ENCODE data around the gene OBI1.

OBI1 gene

DNA sequence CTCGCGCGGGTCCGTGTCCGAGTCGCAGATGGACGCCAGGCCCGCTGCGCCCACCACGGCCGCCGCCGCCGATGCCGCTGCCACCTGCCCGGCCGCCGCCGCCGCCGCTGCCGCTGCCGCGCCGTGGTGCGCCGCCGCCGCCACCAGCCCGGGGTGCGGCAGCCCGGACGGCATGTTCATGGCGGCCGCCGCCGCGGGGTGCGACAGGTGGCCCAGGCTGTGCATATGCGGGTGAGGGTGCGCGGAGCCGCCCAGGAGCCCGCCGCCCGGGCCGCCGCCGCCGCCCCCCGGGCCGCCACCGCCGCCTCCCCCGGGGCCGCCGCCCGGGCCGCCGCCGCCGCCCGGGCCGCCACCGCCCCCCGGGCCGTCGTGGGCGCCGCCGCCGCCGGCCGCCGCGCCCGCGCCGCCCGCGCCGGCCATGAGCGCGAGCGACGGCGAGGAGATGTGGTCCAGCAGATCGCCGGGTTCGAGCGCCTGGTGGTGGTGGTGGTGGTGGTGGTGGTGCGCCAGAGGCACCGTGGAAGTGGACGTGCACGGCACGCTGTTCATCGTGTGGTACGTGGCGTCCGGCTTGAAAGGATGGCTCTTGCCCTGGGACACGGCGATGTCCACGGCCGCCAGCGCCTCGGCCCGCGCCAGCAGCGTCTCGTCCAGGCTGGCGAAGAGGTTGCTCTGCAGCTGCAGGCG is 56.9 kb downstream of the OBI1 start:
- DNase-seq = no peak

DNA sequence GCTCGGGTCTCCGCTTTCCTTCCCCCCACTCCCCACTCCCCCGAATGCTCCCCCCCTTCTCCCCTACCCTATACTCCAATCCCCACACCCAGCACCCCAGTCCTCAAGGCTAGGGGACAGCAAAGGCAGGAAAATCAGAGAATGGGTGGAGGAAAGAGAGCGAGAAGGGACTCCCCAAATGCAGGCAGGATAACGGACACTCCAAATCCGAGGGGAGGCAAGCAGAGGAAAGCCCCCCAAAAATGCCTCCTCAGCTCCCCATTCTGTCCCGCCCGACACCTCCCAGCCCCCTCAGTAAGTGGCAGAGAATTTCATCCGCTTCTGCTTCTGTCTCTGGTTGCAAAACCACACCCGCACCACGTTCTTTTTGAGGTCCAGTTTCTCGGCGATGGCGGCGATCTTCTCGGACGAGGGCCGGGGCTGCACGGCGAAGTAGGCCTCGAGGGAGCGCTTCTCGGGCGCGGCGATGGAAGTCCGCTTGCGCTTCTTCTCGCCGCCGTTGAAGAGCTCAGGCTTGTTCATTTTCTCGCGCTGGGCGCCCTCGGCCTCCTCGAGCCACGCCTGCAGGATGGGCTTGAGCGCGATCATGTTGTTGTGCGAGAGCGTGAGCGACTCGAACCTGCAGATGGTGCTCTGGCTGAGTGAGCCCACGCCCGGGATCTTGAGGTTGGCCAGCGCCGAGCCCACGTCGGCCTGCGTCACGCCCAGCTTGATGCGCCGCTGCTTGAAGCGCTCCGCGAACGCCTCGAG is 57.7 kb downstream of the OBI1 start:
- no peak for DNase-seq

DNA sequence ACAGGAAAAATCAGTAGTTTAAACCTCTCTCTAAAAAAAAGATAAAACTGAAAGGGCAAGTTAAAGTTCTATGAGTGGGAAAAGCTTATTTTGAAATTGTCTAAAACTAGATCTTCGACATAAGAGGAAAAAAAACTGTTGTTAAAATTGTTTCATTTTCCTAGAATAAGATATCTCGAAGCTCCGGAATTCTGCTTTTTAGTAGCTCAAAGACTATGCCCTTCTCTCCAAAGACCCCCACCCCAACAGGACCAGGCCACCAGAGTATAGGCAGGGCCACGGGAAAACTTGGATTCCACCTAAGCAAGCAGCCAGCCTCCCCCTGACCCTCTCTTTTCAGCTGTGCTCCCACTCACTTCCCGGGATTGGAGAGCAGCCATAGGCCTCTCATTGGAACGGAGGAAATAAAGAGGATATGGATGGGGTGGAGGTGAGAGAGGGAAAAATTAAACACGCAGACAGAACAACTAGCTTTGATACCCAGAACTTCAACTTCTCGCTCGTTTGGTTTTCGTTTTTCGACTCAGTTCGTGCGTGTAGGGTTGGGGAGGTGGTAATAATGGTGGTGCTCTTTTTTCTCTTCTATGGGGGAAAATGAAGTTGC is 58.6 kb downstream of the OBI1 start:
- DNase-seq = no peak

DNA sequence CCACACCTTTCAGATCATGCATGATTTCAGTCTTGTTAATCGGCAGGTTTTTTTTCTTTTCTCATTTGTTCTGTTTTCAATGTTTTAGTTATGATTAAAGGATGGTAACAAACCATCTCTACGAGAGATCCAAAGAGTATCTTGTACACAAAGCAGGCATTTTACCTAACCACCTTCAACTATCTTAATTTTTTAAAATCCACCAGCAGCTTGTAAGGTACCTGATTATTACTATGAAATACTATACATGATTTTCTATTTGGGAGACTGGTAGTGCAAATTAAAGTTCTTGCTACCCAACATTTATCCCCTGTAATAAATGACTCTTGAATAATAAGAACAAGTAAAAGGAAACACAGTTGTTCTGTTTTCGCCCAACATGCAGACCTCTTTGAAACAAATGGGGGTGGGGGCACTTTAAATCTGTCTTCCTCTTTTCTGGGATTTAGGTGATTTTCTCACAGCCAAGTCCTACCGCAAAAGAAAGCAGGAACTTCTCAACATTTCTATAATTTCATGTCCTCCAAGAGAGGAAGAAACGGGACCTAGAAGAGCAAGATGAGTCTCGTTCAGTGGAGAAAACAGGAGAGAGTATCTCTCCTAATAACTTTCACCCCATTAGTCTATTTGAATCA is 59.2 kb downstream of the OBI1 start:
- DNase-seq = no peak

DNA sequence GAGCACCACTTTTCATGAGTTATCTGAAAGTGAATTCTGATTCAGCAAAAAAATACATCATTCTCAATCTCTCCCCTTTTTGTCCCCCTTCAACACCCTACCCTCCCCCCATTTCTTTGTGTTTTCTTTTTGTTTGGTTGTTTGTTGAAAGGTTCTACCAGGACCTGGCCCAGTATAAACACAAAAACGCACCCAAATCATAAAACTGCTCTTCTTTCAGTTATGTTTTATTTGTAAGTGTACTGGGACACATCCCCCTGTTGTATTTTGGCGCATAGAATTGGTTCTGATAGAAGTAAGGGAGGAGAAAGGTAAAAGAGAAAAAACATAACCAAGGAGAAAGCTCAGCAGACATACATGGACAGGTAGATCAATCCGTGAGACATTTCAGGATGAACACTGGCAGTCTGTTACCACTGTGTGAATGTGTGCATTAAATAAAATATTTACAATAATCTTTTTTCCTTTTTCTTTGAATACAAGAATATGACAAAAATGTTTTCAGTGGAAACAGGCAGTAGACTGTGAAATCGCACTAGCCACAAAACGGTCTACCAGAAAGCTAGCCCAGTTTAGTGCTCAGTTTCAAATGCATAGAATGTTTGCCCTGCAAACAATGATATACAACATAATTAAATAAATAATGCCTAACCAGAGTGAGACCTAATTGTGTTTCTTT is 59.9 kb downstream of the OBI1 start:
- DNase-seq = no peak

DNA sequence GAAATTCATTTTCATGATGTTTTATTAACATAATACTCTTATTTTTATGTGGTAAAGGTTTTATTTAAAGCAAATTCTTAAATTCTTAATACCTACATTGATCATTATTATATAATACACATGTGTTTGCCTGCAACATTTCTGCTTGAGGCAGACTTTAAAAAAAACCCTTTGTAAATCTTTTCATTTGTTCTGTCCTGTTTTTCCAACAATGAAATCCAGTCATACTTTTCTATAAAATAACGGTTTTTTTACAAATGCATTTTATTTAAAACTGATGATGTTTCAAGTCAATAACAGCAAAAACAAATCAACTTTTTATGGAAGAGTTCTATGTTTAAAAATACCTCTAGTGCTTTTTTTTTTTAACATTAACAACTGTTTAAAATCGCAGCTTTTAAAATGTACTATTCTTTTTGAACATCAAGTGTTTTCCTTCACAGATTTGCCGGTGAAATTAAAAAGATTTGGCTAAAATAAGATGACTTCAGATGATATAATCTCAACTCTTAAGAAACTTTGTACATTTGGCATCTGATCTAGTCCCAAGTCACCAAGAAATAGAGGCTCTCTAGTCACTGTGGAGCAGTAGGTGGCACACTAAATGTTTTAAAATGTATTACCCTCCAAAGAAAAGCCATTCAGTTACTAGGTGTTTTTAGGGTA is 60.7 kb downstream of the OBI1 start:
- no peak for DNase-seq

DNA sequence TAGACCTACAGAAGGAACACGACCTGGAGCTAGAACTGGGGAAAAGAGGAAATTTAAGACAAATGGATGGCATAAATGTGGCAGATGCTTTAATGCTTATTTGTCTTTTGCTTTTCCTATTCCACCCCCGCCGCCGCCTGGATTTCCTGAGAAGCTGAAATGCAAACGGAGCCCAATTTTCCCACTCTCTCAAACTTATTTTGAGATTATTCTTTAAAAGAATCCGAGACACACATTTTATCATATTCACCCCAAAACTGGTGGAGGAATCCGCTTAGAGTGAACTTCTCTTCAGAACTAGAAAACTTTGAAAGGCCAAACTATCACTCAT is 61.4 kb downstream of the OBI1 start:
- no peak for DNase-seq

DNA sequence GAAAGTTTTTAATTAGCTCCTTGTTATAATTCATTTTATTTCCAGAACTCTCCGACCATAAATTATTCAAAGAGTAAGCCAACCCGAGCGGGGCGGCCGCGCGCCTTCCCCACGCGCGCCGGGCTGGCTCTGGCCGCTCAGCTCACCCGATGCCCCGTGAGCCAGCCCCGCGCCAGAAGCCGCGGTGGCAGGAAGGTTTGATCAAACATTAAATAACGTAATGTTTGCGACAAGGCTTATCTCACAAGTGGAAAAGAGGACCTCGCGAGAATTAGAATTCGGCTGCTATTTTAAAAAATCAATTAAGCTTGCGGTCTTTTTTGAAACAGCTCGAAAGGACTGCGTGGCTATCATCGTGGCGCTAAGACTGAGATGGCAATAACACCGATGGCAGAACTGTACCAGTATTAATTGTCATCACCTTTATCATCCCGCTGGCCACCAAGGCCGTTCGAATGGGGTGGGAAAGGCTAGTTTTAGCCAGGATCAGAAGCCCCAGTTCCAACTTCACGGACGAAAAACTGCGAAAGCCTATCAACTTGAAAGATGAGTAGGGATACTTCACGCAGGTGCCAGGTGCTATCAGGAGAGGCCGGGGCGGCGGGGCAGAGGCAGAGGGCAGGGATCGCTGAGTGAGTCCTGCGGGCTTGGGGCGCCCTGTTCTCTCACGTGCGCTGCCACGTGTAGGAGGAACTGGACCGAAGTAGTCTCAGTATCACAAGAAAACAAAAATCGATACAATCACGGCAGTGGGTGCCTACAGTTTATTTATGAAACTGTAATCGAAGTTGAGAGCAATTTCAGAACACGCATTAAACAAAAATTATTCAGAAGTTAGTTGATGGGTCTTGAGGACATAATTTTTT is 62.0 kb downstream of the OBI1 start:
- no peak for DNase-seq

DNA sequence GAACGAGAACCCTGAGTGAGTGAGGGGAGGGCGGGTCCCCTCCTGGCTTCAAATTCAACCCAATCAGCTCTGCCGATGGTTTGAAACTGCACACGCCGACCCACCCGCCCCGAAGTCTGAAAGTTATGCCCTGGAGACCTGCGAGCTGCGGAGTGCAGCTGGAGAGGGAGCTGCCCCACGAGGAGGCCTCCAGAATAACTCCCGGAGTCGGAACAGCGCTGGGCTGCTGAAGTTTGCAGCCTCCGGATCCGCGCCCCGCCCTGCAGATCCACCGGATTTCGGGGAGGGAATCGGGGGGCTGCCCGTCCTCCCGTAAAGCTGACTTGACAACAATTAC is 62.6 kb downstream of the OBI1 start:
- no peak for DNase-seq

DNA sequence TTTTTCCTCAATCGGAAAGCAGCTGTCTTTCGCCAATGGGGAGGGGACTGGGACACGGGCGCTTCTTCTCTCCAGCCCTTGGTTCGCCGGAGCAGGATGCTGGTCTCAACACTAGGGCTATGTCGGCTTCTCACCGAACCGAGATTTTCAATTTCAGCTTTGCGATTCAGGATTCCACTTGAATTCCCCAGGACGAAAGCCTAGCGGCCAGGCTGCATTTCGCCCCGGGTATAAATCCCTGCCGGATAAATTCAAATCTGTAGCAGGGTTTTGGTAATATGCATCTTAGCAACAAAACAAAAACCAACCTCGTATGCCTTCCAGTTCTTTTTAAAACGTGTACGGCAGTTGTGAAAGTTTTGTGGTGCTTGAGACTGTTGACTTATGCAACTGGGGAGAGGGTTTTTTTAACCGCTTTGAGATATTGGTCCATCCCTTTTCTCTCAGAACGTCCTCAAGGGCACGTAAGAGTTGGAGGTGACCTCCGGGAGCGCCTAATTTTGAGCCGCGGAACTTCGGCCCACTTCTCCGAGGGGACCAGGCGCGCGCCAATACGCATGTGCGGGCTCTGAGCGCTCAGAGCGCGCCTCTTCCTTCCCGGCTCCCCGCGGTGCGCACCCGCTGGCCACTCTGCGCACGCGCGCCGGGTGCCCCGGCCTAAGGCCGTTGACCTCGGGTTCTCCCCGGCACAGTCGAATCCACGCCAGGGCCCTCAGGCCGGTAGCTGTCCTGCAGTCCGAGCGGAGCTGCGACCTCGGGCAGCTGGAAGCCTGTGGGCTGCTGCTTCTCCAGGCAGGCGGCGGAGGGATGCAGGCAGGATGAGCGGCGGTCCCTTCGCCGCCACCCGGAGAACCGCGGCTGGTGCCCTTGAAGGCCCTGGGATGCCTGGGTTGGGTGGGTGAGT is 63.2 kb downstream of the OBI1 start:
- DNase-seq = no peak

DNA sequence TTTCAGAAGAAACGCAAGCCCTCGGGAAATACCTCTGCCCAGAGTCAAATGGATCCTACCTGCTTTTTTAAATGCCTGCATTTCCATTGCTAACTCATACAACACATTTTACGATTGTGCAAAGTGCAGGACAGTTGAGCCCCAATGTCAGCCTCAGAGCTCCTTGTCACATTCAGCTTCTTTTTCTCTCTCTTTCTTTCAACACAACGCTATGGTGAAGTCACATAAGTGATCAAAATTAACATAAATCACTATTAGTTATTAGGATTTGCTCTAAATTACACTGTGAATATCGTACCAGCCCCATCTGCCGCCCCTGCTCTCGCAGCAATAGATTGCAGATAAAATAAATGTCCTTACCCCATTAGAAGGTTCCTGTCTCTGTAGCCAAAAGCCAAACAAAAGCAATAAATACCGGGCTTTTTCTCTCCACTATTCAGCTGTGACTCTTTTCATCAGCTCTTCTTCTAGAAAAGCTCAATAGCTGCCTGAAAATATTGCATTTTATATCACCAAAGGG is 64.4 kb downstream of the OBI1 start:
- DNase-seq = no peak

DNA sequence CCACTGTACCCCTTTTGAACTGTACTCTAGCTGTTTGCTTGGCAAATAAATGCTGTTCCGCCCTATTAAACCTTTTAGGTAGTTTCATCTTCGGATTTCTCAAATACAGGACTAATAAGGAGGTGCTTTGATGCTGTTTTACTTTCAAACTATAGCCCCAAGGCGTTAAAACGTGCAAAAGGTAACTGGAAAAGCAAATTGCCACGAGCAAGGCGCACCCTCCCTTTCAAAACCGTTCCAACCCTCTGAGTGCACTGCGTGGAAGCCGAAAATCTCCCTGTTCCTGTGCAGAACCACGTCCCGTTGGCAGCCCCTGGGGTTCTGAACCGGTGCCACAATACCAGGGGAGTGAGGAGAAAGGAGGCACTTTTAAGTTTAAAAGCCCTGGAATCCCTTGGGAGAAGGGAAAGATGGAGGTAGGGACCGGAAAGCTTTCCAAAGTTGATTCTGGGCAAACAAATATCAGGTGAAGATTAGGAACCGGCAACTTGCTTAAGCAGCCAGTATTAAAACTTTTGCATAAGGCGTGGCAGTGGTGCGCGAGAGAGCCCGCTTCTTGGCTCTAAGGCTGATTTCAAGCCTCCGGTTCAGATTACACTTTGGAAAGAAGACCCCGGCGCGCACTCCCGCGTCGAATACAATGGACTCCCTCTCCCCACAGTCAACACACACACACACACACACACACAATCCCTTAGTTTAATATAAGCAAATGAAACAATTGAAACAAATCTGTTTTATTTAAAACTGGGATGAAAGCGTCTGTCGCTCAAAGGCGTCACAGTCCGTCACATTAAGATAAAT is 65.1 kb downstream of the OBI1 start:
- DNase-seq = no peak

DNA sequence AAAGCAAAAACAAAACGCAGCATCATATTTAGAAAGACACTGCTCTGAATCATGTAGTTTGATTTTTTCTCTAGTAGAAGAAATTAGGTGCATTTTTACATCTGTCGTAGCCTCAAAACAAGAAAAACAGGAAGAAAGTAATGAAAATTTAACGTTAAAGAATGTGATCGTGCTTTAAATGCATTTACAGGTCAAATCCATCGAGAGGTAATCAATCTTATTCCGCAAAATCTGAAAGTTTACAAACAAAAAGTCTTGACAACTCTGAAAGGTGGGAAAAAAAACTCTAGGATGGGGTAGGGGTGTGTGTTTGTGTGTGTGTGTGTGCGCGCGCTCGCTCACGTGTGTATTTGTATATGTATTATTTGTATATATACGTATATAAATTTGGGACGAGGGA is 65.8 kb downstream of the OBI1 start:
- DNase-seq = no peak

DNA sequence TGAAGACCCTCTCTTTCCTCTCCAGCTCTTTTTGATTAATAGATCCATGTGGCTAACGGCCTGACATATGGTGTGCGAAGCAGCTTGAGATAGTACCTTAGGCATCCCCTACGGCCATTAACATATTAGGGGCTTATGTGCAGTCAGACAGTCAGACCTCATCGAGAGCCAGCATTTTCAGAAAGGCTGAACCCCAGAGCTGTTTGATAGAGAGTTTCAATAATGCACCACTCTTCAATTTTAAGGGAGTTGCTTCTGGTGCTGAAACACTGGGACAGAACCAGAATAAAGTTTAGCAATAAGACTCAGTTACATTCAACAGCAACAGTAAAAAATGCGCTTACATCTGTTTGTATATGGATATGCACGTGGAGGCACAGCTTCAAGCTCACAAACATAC is 66.4 kb downstream of the OBI1 start:
- DNase-seq = no peak

DNA sequence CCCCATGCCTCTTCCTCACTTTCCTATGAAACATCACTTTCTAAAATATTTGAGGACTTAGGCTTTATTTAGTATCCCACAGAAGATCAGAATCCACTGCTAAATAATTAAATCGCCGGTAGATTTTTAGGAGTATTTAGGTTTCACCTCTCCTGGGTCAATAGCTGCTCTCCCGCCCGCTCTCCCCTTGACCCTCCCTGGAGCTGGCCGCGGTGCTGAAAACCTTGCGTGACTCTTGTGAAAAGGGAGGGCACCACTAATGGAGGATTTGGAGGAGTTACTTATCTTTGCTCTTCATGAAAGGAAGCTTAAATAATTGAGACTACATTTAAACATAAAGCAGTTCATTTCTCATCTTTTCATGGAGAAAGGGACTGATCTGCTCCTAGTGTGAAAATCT is 69.7 kb downstream of the OBI1 start:
- DNase-seq = no peak

DNA sequence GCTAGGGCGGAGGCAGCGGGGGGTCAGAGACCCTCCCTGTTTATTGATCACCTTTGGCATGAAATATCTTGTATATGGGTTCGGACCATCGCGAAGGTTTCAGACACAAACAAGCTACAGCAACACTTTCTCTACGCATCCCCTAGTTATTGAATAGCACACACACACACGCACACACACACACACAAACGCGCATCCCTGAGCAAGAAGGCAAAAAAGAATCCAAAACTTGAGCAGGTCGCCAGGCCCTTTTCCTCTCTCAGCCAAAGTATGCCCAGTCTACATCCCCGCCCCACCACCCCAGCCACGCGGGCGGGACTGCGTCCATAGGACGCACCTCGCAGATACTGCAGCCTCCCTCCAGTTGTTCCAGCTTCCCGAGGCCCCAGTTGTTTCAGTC is 71.6 kb downstream of the OBI1 start:
- no peak for DNase-seq

DNA sequence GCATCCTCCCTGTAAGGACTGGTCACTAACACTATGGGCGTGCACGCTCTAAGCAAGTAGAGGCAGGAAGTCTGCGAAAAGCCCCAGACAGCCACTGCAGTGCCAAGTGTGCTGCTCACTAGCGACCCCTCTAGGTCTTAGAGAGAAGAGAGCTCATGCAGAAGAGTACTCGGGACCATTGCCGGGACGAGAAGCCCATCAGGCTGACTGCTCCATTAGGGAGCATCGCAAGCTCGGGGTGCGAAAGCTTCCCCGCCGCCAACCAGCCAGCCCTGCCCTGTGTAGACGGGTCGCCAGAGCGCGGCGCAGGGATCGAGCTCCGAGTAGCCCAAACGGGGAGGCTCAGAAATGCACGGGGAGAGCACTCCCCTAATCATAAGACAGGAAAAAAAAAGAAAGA is 72.2 kb downstream of the OBI1 start:
- no peak for DNase-seq

DNA sequence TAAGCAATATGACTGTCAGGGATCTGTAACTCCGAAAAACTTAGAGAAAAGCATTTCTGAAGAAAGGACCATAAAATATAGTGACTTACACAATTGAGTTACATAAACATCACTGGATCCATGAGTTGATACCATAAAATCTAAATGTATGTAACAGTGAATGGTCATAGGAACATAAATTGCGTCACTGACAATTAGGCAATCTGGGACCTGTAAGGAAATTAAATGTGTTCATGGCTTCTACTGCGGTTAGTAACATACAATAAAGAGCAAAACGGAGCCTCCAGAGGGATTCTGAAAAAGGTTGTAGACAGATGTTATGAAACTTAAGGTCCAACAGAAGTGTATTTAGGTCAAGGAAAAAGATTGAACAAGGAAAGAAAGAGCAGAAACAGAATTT is 82.7 kb downstream of the OBI1 start:
- no peak for DNase-seq

DNA sequence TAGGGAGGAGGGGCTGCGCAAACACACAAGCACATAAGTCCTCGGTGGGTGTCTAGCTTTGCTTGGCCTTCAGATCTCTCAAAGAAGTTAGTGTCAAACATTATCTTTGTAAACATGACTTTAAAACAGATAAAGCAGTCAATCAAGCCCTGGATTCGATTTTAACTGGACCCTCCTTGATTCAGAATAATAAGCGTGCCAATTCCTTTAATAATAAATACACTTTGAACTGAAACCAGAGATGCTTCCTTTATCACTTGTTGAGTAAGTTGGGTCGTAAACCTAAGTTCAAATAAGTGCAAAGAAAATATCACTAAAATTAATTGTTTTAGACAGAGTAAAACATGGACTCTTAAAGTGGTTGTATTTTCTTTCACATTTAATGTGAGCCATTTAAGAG is 86.5 kb downstream of the OBI1 start:
- DNase-seq = no peak

DNA sequence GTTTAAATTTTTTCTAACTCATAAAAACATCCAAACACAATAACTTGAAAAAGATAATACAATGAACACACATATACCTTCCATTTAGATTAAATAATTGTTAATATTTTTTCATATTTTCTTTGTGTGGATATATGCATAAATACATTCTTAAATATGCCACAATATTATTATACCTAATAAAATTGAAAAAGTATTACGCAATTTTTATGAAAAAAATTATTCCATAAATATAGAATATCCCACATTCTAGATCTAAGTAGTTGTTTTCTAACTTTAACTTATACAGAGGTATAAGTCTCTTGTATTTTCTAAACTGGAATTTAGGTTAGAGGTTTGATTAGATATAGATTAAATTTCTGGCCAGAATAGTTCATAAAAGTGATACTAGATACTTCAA is 89.9 kb downstream of the OBI1 start:
- no peak for DNase-seq

Measured in SHP77 treated with DMSO at 0.1 percent for 48 hours (cell line).